H1 (cell line): ENCODE results near the gene MRPS25. TPM values are rescaled to one million over a fixed set of nuclear protein-coding genes. Genes with fewer than 3 reads are reported as not detected.

ENCODE experiments used
- CTCF ChIA-PET: fragments of 300-600 bp; sonication (Branson Sonifier 250); formaldehyde crosslinking; loops from one replicate; lab custom pipeline; 2021; ENCODE audit not compliant: partially characterized antibody; lab: Charles Lee
- POLR2A ChIA-PET: fragments of 300-600 bp; sonication (Branson Sonifier 250); formaldehyde crosslinking; loops from one replicate; lab custom pipeline; 2021; ENCODE audit warnings: inconsistent platforms; ENCODE audit not compliant: partially characterized antibody; lab: Charles Lee
- DNase-seq, 2 experiments: peaks; one replicate each; pipeline versions ENCODE4 v3.0.0 to v3.0.0-alpha.2; 2010 to 2022; ENCODE audit warnings: low spot score in 2 of 2, low read depth in 1 of 2, mixed read lengths in 1 of 2
- FAIRE-seq: peaks from 2 replicates; lab custom pipeline; 2011; peaks lifted over from hg19 to GRCh38; lab: Jason Lieb, UNC
- H2AFZ ChIP-seq: 2 replicates; pipeline ENCODE4 v1.8.1; 2012; ENCODE audit warnings: low read length, inconsistent platforms
- H2AK5ac ChIP-seq: 2 replicates; pipeline ENCODE4 v1.6.1; 2013; ENCODE audit warnings: low read depth, low read length
- H2BK120ac ChIP-seq: replicated peaks from 2 replicates; pipeline ENCODE3; 2013; ENCODE audit warnings: low read depth, low read length, inconsistent platforms
- H2BK12ac ChIP-seq: 2 replicates; pipeline ENCODE4 v1.6.1; 2013; ENCODE audit warnings: low read depth, low read length
- H2BK15ac ChIP-seq: 2 replicates; pipeline ENCODE4 v1.6.1; 2013; ENCODE audit warnings: low read length
- H2BK20ac ChIP-seq: 2 replicates; pipeline ENCODE4 v1.6.1; 2013; ENCODE audit warnings: low read length
- H2BK5ac ChIP-seq: 2 replicates; pipeline ENCODE4 v1.6.1; 2013; ENCODE audit warnings: low read depth, low read length
- H3K14ac ChIP-seq: 2 replicates; pipeline ENCODE4 v1.6.1; 2013; ENCODE audit warnings: inconsistent platforms; ENCODE audit not compliant: insufficient read length
- H3K18ac ChIP-seq: 2 replicates; pipeline ENCODE4 v1.6.1; 2013; ENCODE audit warnings: low read length; ENCODE audit errors: extremely low read depth
- H3K23ac ChIP-seq: 2 replicates; pipeline ENCODE4 v1.6.1; 2013; ENCODE audit warnings: inconsistent platforms; ENCODE audit not compliant: insufficient read length
- H3K23me2 ChIP-seq: 2 replicates; pipeline ENCODE4 v1.6.1; 2013; ENCODE audit warnings: low read depth, low read length
- H3K27ac ChIP-seq: 2 replicates; pipeline ENCODE4 v1.6.1; 2011; ENCODE audit warnings: low read depth, low read length, inconsistent platforms
- H3K27me3 ChIP-seq, 4 experiments: replicated peaks in 1 of 4; 1 replicate in 1 of 4; 2 replicates in 3 of 4; pipeline versions ENCODE4 v1.6.1 to v1.8.1; 2011 to 2013; ENCODE audit warnings: low read length in 3 of 4, mild to moderate bottlenecking in 3 of 4, inconsistent platforms in 2 of 4, mixed read lengths in 2 of 4, moderate library complexity in 1 of 4; ENCODE audit not compliant: control insufficient read depth in 3 of 4, insufficient read depth in 3 of 4; ENCODE audit errors: extremely low read depth in 1 of 4
- H3K36me3 ChIP-seq, 4 experiments: 2 replicates each; pipeline versions ENCODE4 v1.6.1 to v1.8.1; 2011 to 2013; ENCODE audit warnings: mild to moderate bottlenecking in 4 of 4, low read length in 3 of 4, moderate library complexity in 2 of 4, control low read depth in 1 of 4, inconsistent platforms in 1 of 4; ENCODE audit not compliant: insufficient read depth in 4 of 4, control insufficient read depth in 2 of 4
- H3K4ac ChIP-seq: replicated peaks from 2 replicates; pipeline ENCODE3; 2013; ENCODE audit warnings: low read length, low read depth, mixed read lengths, inconsistent platforms; ENCODE audit not compliant: insufficient read length
- H3K4me1 ChIP-seq, 4 experiments: replicated peaks in 1 of 4; 1 replicate in 1 of 4; 2 replicates in 3 of 4; pipeline versions ENCODE4 v1.6.1 to v1.8.1; 2011 to 2013; ENCODE audit warnings: low read length in 3 of 4, inconsistent platforms in 2 of 4, mixed read lengths in 1 of 4; ENCODE audit not compliant: insufficient read depth in 4 of 4, control insufficient read depth in 3 of 4
- H3K4me2 ChIP-seq, 2 experiments: 2 replicates each; pipeline versions ENCODE4 v1.6.1 to v1.8.1; 2011 to 2013; ENCODE audit warnings: low read depth in 2 of 2, low read length in 2 of 2, control low read depth in 1 of 2, inconsistent platforms in 1 of 2, mild to moderate bottlenecking in 1 of 2; ENCODE audit not compliant: insufficient read depth in 1 of 2
- H3K4me3 ChIP-seq, 4 experiments: fragments of 200-600, 300-600 bp in 1 of 4; sonication (generic), shearing (Covaris generic), sonication (Bioruptor Twin) in 1 of 4; 2 replicates each; pipeline versions ENCODE4 v1.5.1 to v1.8.1; 2011 to 2016; ENCODE audit warnings: low read length in 4 of 4, low read depth in 3 of 4, control low read depth in 2 of 4, inconsistent platforms in 2 of 4, mild to moderate bottlenecking in 2 of 4, mixed read lengths in 1 of 4, moderate library complexity in 1 of 4; ENCODE audit not compliant: insufficient read depth in 2 of 4; ENCODE audit errors: extremely low read depth in 1 of 4
- H3K56ac ChIP-seq: replicated peaks from 2 replicates; pipeline ENCODE3; 2013; ENCODE audit warnings: low read depth, mild to moderate bottlenecking, mixed read lengths, low read length, inconsistent platforms; ENCODE audit not compliant: insufficient read length
- H3K79me1 ChIP-seq: 2 replicates; pipeline ENCODE4 v1.6.1; 2013; ENCODE audit warnings: low read depth, low read length, control low read depth
- H3K79me2 ChIP-seq, 2 experiments: 2 replicates each; pipeline versions ENCODE4 v1.6.1 to v1.8.1; 2012 to 2013; ENCODE audit warnings: low read length in 2 of 2, mild to moderate bottlenecking in 2 of 2, inconsistent platforms in 1 of 2; ENCODE audit not compliant: insufficient read depth in 2 of 2, control insufficient read depth in 1 of 2
- H3K9ac ChIP-seq, 4 experiments: replicated peaks in 1 of 4; 1 replicate in 1 of 4; 2 replicates in 3 of 4; pipeline versions ENCODE4 v1.6.1 to v1.8.1; 2011 to 2013; ENCODE audit warnings: low read depth in 3 of 4, low read length in 3 of 4, control low read depth in 2 of 4, mild to moderate bottlenecking in 2 of 4, moderate library complexity in 2 of 4, inconsistent platforms in 1 of 4; ENCODE audit errors: extremely low read depth in 1 of 4
- H3K9me3 ChIP-seq, 2 experiments: 2 replicates each; pipeline versions ENCODE4 v1.6.1 to v1.8.1; 2012 to 2013; ENCODE audit warnings: mild to moderate bottlenecking in 2 of 2, moderate library complexity in 2 of 2, control low read depth in 1 of 2, inconsistent platforms in 1 of 2, low read depth in 1 of 2, low read length in 1 of 2, mixed read lengths in 1 of 2; ENCODE audit not compliant: insufficient read depth in 2 of 2
- H4K20me1 ChIP-seq, 2 experiments: replicated peaks in 1 of 2; 2 replicates each; pipeline versions ENCODE3 to v1.8.1; 2011 to 2013; ENCODE audit warnings: inconsistent platforms in 2 of 2, low read length in 2 of 2, mild to moderate bottlenecking in 1 of 2; ENCODE audit not compliant: insufficient read depth in 2 of 2, control insufficient read depth in 1 of 2
- H4K5ac ChIP-seq: 2 replicates; pipeline ENCODE4 v1.6.1; 2013; ENCODE audit warnings: low read length, low read depth, mixed read lengths, inconsistent platforms; ENCODE audit not compliant: insufficient read length
- H4K8ac ChIP-seq: 2 replicates; pipeline ENCODE4 v1.8.0; 2013; ENCODE audit warnings: mild to moderate bottlenecking, moderate library complexity, low read length, inconsistent platforms; ENCODE audit not compliant: insufficient read depth; ENCODE audit errors: extremely low read depth
- H4K91ac ChIP-seq: replicated peaks from 2 replicates; pipeline ENCODE3; 2013; ENCODE audit warnings: low read length, mixed read lengths, inconsistent platforms; ENCODE audit not compliant: insufficient read length
- CBX5 ChIP-seq: fragments of 300-800, 300-1000 bp; sonication (generic); IDR thresholded peaks from 2 replicates; pipeline ENCODE4 v1.7.1; 2016; ENCODE audit warnings: antibody characterized with exemption, low read length, low read depth
- CTBP2 ChIP-seq: IDR thresholded peaks from 2 replicates; pipeline ENCODE4 v1.7.0; 2011; ENCODE audit warnings: borderline replicate concordance, mild to moderate bottlenecking, moderate library complexity, mixed read lengths, low read length; ENCODE audit not compliant: insufficient read depth, insufficient read length
- EZH2 ChIP-seq: fragments of 200-600 bp; sonication (generic); IDR thresholded peaks from 2 replicates; pipeline ENCODE4 v1.7.1; 2012; ENCODE audit warnings: low read depth, mild to moderate bottlenecking, moderate library complexity, low read length, inconsistent platforms; ENCODE audit not compliant: severe bottlenecking
- HDAC2 ChIP-seq, 2 experiments: fragments of 300-600 bp in 1 of 2; sonication (generic) in 1 of 2; IDR thresholded peaks; 2 replicates each; pipeline ENCODE4 v1.6.1; 2011 to 2012; ENCODE audit warnings: low read depth in 2 of 2, low read length in 2 of 2, mild to moderate bottlenecking in 2 of 2, moderate library complexity in 2 of 2, borderline replicate concordance in 1 of 2, inconsistent platforms in 1 of 2
- HDAC6 ChIP-seq: IDR thresholded peaks from one replicate; pipeline ENCODE4 v1.7.1; 2012; ENCODE audit warnings: low read depth, mild to moderate bottlenecking, inconsistent platforms, low read length, moderate library complexity
- POU5F1 ChIP-seq: IDR thresholded peaks from 2 replicates; pipeline ENCODE4 v1.6.1; 2011; ENCODE audit warnings: low read depth, mild to moderate bottlenecking, low read length, moderate library complexity
- SP1 ChIP-seq: IDR thresholded peaks from 2 replicates; pipeline ENCODE4 v1.6.1; 2011; ENCODE audit warnings: low read depth, low read length
- TAF1 ChIP-seq: IDR thresholded peaks from 2 replicates; pipeline ENCODE4 v1.6.1; 2011; ENCODE audit warnings: mild to moderate bottlenecking, low read depth, low read length
- whole genome bisulfite sequencing, 2 experiments: shearing (Covaris generic) in 1 of 2; methylation state at CpG; one replicate each; pipeline versions ENCODE4 v1.1.6 to v1.1.7; 2013 to 2015; ENCODE audit warnings: low lambda C conversion rate in 2 of 2, mixed read lengths in 2 of 2, inconsistent platforms in 1 of 2, low coverage in 1 of 2, missing lambda C conversion rate in 1 of 2; ENCODE audit not compliant: insufficient replicate concordance in 2 of 2, insufficient coverage in 1 of 2, insufficient read length in 1 of 2; ENCODE audit errors: extremely low coverage in 1 of 2, missing lambda C conversion rate in 1 of 2; 5-methylcytosine and 5-hydroxymethylcytosine counted together
- polyA plus RNA-seq, 7 experiments: library from polyadenylated mRNA; depleted of rRNA in 3 of 7; stranded (reverse) in 5 of 7; unstranded in 2 of 7; fragments of >200 nt in 5 of 7; fragments of 200-250 nt in 2 of 7; gene quantifications; 1 replicate in 5 of 7; 2 replicates in 1 of 7; 4 replicates in 1 of 7; pipeline versions ENCODE4 v1.2.1 to v1.2.3, GENCODE V29; 2011 to 2013; ENCODE audit warnings: missing spikeins in 2 of 7, mixed read lengths in 2 of 7
- total RNA-seq: library from RNA; stranded (reverse); fragmentation: NEBNext Ultra II Directional; extraction: Animal tissue kit (Norgen Biotek cat#: 25700); gene quantifications from 2 replicates; pipeline ENCODE4 v1.2.1, GENCODE V29; 2021

Gene MRPS25
- total and polyA plus RNA-seq, 2 of the 8 experiments (the other 6 are each of a cell fraction or from before 2014, with no cell fraction given), result 23.0 to 56.5 TPM

DNA sequence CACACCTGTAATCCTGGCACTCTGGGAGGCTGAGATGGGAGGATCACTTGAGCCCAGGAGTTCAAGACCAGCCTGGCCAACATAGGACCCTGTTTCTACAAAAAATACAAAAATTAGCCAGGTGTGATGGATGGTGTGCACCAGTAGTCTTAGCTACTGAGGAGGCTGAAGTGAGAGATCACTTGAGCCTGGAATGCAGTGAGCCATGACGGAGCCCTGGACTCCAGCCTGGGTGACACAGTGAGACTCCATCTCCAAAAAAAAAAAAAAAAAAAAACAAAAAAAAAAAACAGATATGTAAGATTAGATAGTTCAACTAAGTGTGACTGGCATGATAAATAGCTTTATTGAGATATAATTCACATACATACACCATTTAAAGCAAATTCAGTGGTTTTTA, 24.1 kb upstream of the MRPS25 start:
- Histone ChIP-seq H3K9ac (no peak overlapping the region), H3K79me2 (no peaks in the 10 kb centered on the region), H2AFZ (no peak overlapping the region), H3K27ac (no peak overlapping the region), H3K4me1 (no peaks in the 10 kb centered on the region), H3K9me3 (no peaks in the 10 kb centered on the region), H2BK20ac (no peak overlapping the region), H3K79me1 (no peaks in the 10 kb centered on the region), H4K8ac (no peak overlapping the region), H3K23me2 (no peaks in the 10 kb centered on the region), H3K27me3 (no peaks in the 10 kb centered on the region), H3K56ac (no peak overlapping the region), H3K36me3 (peaks cover 4 to 21% (median 13%) of the 10 kb centered on the region in 4 experiments; a peak in 6 of 8 replicates), H3K4me3 (no peak overlapping the region), H2BK5ac (no peak overlapping the region), H2BK15ac (no peak overlapping the region), H4K5ac (no peak overlapping the region), H2AK5ac (no peak overlapping the region), H4K91ac (no peak overlapping the region), H3K14ac (no peak overlapping the region), H2BK12ac (no peak overlapping the region), H3K23ac (no peak overlapping the region), H3K18ac (no peak overlapping the region), H3K4me2 (no peak overlapping the region), H2BK120ac (no peak overlapping the region), H3K4ac (no peak overlapping the region), H4K20me1 (peaks cover 0 to 1% of the 10 kb centered on the region in 2 experiments)
- CTCF ChIA-PET, result no interaction called here
- POLR2A ChIA-PET, result no interaction called here
- 90% methylated on average over 1 of the region's 1 CpG; no CpG with 5 or more reads in 1 of the 2 experiments for WGBS, 2 experiments
- TF ChIP-seq HDAC6, result no peak
- TF ChIP-seq TAF1, result no peak
- TF ChIP-seq HDAC2 (IDR thresholded peaks at IDR 0.05; ENCODE audit: borderline replicate concordance in 1 of 2, low read depth in 2 of 2, low read length in 2 of 2), result no peak
- no peak for TF ChIP-seq POU5F1
- no peak for TF ChIP-seq CTBP2
- no peak for TF ChIP-seq SP1
- no peak for TF ChIP-seq EZH2
- no peak for TF ChIP-seq CBX5
- FAIRE-seq, result no peak
- no peak for DNase-seq
